DLD1 (cell line): ENCODE results near the gene TMEM26.

Source experiments
- in situ Hi-C: cut with HindIII; loops from 2 replicates; pipeline ENCODE4 v1.10.0; 2017; ENCODE audit warnings: low sequenced_read_pairs

Gene TMEM26

GRCh38 chr10:61460835-61461234, 7.7 kb upstream of the TMEM26 start:
- in situ Hi-C loops, result no loop called here

- in situ Hi-C loops, result no loop called here
Measured at GRCh38 chr10:61458031-61458430, 4.8 kb upstream of the TMEM26 start.

GRCh38 chr10:61456095-61456789, 3.1 kb upstream of the TMEM26 start:
- in situ Hi-C loops, result no loop called here

GRCh38 chr10:61455656-61456055, 2.5 kb upstream of the TMEM26 start:
- in situ Hi-C loops, result no loop called here

GRCh38 chr10:61454541-61454940, 1.4 kb upstream of the TMEM26 start:
- in situ Hi-C loops, result no loop called here

GRCh38 chr10:61452151-61452651, 980 bp downstream of the TMEM26 start:
- in situ Hi-C loops, result no loop called here

GRCh38 chr10:61451357-61451756, 1.8 kb downstream of the TMEM26 start:
- in situ Hi-C loops, result no loop called here

- in situ Hi-C loops, result no loop called here
Measured at GRCh38 chr10:61448841-61449600, 4.2 kb downstream of the TMEM26 start.

GRCh38 chr10:61448091-61448490, 5.1 kb downstream of the TMEM26 start:
- in situ Hi-C loops, result no loop called here

GRCh38 chr10:61439058-61439609, 14.0 kb downstream of the TMEM26 start:
- in situ Hi-C loops, result no loop called here

GRCh38 chr10:61438141-61438988, 14.8 kb downstream of the TMEM26 start:
- in situ Hi-C loops, result no loop called here

- in situ Hi-C loops, result no loop called here
Measured at GRCh38 chr10:61423178-61423577, 30.0 kb downstream of the TMEM26 start.

- in situ Hi-C loops, result no loop called here
Measured at GRCh38 chr10:61417661-61418060, 35.5 kb downstream of the TMEM26 start.

- in situ Hi-C loops, result no loop called here
Measured at GRCh38 chr10:61415824-61416223, 37.4 kb downstream of the TMEM26 start.

GRCh38 chr10:61411706-61412105, 41.5 kb downstream of the TMEM26 start:
- in situ Hi-C loops, result no loop called here

- in situ Hi-C loops, result no loop called here
Measured at GRCh38 chr10:61410353-61411070, 42.7 kb downstream of the TMEM26 start.

GRCh38 chr10:61409157-61409556, 44.0 kb downstream of the TMEM26 start:
- in situ Hi-C loops, result no loop called here

- in situ Hi-C loops, result no loop called here
Measured at GRCh38 chr10:61408105-61408504, 45.1 kb downstream of the TMEM26 start.

GRCh38 chr10:61406736-61407135, 46.4 kb downstream of the TMEM26 start:
- in situ Hi-C loops, result no loop called here

GRCh38 chr10:61406242-61406641, 46.9 kb downstream of the TMEM26 start:
- in situ Hi-C loops, result no loop called here
